ENCODE data around the gene FMO5.

DNA sequence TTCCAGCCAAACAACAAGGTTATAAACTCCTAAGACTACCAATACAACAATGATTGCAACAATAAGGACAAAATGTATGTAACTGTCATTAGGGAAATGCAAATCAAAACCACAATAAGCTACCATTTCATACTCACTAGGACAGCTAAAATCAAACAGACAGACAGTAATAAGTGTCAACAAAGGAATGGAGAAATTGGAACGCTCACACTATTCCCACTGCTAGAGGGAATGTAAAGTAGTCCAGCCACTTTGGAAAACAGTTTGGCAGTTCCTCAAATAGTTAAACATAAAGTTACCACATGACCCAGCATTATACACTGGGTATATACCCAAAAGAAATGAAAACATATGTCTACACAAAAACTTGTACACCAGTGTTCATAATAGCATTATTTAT, 62.1 kb downstream of the FMO5 start:
- TF ChIP-seq POLR2A (IDR thresholded peaks at IDR 0.05; ENCODE audit: low read length) (no peak), GATA1 (IDR thresholded peaks at IDR 0.05; ENCODE audit: low read depth, low read length) (no peak)

Data from erythroblast (primary cell).